ENCODE results near the gene SLC41A3.
"Not testable (repeated sequence)": the region's sequence is repeated elsewhere in the genome, so short reads cannot be mapped to it uniquely, and the experiment has no call there.

Gene SLC41A3

GRCh38 chr3:126052196-126053058 is 31.5 kb downstream of the SLC41A3 start:
- DNase-seq = no peak

GRCh38 chr3:126051741-126052140 is 32.2 kb downstream of the SLC41A3 start:
- DNase-seq = no peak

DNA sequence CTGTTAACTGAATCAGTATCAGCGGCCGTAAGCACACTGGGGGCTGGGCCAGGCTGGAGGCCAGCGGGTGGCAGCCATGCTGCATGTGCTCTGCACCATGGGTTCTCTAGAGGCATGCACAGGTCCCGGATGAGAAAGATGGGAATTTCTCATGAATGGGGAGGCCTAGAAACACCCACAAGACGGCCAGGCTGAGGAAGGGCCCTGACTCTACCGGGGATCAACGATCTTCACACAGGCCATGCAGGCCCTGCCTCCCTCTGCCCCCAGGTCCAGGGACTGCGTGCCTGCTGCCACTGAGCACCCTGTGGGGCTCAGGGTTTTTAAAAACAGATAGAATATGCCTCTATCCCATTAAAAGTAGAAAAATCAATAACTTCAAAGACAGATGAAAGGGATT is 32.7 kb downstream of the SLC41A3 start:
- no peak for DNase-seq

- DNase-seq = no peak
Measured at GRCh38 chr3:126050626-126051025, 33.3 kb downstream of the SLC41A3 start.

GRCh38 chr3:126050050-126050392 is 33.9 kb downstream of the SLC41A3 start:
- no peak for DNase-seq

DNA sequence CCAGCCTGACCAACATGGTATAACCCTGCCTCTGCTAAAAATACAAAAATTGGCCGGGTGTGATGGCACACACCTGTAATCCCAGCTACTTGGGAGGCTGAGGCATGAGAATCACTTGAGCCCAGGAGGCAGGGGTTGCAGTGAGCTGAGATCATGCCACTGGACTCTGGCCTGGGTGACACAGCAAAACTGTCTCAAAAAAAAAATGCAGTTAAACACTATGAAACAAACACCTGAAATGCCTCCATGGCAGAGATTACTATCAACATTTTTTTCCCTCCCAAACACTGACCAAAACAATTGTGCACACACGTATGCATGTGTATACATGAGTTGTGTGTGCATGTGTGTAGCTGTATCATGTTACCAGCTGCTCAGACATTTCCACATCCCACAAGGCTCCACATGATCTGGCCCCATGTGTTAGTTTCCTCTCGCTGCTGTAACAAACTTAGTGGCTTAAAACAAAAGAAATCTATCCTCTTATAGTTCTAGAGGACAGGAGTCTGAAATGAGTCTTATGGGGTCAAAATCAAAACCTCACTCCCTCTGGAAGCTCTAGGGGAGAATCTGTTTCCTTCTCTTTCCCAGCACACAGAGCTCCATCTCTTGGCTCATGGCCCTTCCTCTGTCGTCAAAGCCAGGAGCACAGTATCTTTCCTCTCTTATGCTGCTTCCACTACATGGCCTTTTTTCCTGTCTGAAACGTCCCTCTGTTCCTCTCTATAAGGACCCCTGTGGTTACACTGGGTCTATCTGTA is 34.5 kb downstream of the SLC41A3 start:
- DNase-seq = no peak

- DNase-seq = no peak
Measured at GRCh38 chr3:126040386-126040785, 43.5 kb downstream of the SLC41A3 start.

DNA sequence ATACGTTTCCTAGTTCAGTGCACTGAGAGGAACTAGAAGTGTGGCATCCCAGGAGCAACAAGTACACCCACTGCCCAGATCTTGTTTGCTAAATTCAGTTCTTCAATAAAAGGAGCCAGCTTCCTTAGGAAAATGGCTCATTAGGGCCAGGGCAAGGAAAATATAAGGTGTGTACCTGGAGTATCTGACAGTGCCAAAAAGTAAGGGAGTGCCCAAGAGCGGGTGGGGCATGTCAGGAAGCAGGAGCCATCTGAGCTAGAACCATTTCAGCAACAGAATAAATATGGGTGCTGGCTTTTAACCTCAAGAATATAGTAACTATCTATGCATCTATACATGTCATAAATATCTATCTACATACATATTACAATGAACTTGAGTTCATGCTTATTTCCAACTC is 44.1 kb downstream of the SLC41A3 start:
- no peak for DNase-seq

DNA sequence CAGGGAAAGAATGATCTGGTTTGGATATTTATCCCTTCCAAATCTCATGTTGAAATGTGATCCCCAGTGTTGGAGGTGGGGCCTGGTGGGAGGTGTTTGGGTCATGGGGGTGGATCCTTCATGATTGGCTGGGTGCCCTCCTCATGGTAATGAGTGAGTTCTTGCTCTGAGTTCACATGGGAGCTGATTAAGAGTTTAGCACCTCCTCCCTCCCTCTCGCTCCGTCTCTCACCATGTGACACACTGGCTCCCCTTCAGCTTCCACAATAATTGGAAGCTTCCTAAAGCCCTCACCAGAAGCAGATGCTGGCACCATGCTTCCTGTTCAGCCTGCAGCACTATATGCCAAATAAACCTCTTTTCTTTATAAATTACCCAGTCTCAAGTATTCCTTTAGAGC is 45.1 kb downstream of the SLC41A3 start:
- not testable (repeated sequence) for DNase-seq

GRCh38 chr3:126036056-126036549 is 47.8 kb downstream of the SLC41A3 start:
- no peak for DNase-seq

DNA sequence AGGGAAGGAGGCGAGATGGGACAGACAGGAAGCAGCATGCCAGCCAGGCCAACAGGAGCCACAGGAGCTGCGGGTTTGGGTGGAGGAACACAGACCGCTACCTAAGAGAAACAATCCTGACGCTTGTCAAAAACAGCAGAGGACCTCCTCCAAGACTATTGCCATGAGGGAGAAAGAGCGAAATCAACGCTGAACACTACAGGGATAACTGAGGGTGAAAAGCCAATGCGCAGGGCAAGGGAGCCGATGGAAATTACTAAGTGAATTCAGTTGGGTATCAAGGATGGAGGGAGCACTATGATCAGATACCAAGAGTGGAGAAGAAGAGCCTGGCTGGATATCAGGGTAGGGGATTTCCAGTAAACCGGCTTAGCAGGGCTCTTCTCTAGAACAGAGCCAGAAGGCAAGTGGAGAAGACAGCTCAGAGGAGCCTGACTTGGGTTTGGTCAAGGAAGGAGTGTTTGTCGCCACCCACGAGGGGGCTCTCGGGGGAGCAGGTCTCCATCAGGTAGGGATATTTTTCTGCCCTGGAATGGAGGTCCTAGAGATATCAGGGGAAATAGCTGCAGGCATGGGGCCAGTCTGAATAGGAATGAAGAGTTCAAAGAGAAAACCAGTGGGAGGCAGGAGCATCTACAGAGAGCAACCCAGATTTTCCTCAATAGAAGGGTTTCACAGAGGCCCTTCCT is 48.4 kb downstream of the SLC41A3 start:
- no peak for DNase-seq

GRCh38 chr3:126034481-126035361 is 49.2 kb downstream of the SLC41A3 start:
- peak; percentile 3 for DNase-seq

- DNase-seq = no peak
Measured at GRCh38 chr3:126033765-126034164, 50.2 kb downstream of the SLC41A3 start.

DNA sequence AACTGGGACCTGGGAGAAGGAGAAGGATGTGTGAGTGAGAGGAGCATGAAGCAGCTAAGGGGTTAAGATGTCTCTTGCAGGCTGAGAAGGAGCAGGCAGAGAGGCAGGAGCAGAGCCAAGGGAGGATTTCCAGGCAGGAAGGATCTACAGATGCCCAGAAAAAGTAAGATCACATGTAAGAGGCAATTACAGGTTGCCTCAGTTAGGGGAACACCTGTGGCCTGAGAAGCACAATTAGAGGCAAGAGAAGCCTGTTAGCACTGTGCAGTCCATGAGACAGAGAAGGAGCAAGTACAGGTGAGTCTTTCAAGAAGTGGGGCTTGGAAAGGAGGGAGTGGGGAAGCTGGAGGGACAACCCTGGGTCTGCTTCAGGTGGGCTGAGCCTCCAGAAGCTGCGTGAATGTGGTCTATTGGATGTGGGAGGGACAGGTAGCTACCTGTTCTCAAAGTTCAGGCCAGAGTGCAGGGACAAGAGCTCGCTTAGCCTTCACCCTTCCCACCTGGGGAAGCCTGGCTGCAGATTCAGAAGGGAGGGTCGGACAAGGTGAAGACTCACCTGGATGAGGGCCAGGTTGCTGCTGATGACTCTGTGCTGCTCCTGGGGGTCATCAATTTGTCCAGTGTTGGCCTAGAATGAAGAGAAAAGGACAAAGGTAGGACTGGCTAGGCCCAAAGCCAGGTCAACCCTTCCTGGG is 50.7 kb downstream of the SLC41A3 start:
- no peak for DNase-seq

DNA sequence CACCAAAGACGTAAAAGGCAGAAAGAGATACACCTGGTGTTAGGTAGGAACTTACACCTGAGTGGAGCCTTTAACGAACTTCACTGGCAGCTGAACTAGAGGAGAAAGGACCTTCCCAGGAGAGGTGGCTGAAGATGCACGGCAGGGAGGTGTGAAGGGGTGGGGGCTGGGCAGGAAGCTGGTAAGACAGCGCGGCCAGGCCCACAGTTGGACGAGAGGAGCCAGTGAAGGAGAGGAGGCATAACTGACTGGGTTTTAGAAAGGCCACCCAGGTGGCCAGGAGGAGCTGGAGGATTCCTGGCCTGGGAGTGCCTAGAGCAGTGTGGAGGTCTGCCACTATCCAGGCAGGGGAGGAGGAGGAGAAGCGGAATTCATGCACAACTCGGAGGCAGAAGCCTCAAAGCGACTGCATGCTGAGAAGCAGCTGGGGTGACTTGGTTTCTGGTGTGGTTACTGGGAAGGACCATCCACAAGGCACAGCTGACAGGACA is 51.9 kb downstream of the SLC41A3 start:
- no peak for DNase-seq

DNA sequence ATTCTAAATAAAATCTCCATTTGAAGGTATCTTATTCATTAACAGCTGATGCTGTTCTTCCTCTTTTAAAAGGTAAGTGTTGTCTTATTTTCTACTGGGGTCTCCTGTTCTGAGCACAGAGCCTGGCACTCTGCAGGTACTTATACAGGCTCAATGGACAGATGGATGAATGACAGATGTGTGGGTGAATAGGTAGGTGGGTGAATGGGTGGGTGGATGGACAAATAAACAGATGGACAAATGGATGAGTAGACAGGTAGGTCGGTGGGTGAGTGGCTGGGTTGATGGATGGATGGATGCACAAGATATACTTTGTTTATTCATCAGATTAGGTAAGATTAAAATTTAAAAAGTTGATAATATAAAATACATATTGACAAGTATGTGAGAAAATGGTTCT is 53.5 kb downstream of the SLC41A3 start:
- DNase-seq = no peak

GRCh38 chr3:126029241-126029640 is 54.7 kb downstream of the SLC41A3 start:
- no peak for DNase-seq

DNA sequence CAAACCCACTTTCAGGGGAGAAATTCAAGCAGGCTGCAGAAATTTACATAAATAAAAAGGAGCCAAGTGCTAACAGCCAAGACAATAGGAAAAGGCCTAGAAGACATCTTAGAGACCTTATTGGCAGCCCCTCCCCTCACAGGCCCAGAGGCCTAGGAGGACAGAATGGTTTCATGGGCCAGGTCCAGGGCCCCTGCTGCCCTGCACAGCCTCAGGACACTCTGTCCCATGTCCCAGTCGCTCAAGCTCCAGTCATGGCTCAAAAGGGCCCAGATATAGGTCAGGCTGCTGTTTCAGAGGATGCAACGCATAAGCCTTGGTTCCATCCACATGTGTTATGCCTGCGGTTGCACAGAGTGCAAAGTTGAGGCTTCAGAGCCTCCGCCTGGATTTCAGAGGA is 55.8 kb downstream of the SLC41A3 start:
- DNase-seq = no peak

DNA sequence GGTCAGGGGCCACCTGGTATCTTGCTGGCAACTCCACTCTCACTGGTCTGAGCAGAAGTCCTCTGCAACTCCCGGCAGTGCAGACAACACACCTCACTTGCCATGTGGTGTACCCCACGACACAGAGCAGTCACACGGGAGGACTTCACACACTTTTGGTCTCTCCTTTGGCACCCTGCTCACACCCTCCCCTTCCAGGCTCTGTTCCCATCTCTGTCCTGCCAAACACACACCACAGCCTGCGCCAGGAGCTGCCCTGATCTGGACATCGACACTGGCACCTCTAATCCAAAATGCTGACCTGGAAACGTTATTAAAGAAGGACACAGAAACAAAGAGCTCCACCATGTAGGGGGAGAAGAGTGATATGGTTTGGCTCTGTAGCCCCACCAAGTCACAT is 57.2 kb downstream of the SLC41A3 start:
- DNase-seq = no peak

- DNase-seq = no peak
Measured at GRCh38 chr3:126026277-126026751, 57.6 kb downstream of the SLC41A3 start.

DNA sequence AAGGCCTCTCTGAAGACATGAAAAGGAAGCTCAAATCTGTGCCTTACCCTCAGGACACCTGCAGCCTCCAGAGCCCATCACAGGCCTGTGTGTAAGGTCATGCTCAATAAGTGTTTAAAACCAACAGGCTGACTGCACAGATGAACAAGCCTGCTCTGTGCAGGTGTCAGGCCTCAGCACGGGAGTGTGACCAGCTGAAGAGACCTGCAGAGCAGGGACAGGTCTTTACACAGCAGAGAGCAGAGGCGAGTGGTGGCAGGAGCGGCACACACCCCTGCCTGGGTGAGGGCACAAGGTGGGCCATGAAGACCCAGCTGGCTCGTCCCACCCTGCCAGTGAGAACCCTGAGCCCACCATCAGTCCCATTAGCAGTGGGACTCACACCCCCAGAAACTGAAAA is 58.1 kb downstream of the SLC41A3 start:
- no peak for DNase-seq

All from NCI-H1092 treated with DMSO at 0.1 percent for 48 hours (cell line).